HG03439 (cell line): Measurements from ENCODE around the gene CRADD.

Source experiments
- ATAC-seq: cut with Tn5 transposase; IDR thresholded peaks from one replicate; pipeline ENCODE4 v1.9.1; 2021; ENCODE audit warnings: mild to moderate bottlenecking, moderate library complexity; ENCODE audit not compliant: unreplicated experiment

The CRADD gene

GRCh38 chr12:93892423-93893268, 215.5 kb downstream of the CRADD start:
- ATAC-seq, result no peak

DNA sequence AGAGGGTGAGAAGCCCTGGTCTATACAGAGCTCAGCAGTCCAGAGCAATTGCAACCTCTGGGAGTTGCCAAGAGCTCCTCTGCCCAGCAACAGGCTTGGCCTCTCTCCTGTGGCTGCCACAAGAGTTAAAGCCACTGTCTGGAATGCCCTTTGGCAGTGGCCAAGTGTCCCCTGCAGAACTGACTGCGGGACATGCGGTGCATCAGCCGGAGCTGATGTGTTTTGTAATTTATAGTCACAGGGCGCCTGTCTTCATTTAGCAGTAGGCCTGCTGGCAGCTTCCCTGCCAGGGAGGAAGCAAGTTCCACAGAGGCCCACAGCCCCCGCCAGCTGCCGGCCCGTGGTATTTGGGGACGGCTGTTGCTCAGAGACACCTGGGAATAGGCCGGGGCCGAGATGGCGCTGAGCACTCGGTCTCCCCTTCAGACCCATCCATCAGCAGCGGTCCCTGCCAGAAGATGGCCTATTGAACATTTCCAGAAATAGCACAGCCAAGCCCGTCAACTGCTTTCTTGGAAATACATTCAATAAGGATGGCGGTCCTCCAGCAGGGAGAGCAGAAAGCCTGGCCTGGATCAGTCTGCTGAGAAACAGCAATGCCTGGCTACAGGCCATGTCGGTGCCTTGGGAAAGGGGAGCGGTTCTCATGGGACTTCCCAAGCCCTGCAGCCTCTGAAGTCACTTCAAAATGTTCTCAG, 217.4 kb downstream of the CRADD start:
- no peak for ATAC-seq

- ATAC-seq, result no peak
Observed at GRCh38 chr12:93895089-93895445, 217.9 kb downstream of the CRADD start.

DNA sequence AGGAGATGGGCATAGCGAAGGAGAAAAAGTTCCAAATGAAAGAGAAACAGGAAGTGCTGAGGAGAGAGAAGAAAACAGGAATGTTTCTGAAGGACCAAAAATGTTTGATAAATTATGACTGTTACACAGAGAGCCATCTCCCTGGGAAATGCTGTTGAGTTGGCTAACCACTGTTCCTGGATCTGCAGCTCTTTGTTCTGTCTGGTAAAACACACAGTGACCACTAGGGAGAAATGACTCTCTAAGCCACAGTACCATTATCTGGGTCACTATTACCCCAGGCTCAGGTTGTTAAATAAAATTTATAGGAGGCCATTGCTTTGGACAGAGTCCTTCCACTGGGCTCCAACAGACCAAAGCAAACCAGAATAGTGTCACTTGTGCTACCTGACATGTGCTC, 219.3 kb downstream of the CRADD start:
- no peak for ATAC-seq

- ATAC-seq, result no peak
Observed at GRCh38 chr12:93896952-93897351, 219.8 kb downstream of the CRADD start.

GRCh38 chr12:93901739-93902138, 224.6 kb downstream of the CRADD start:
- no peak for ATAC-seq

GRCh38 chr12:93902192-93902591, 225.0 kb downstream of the CRADD start:
- ATAC-seq, result no peak

GRCh38 chr12:93902736-93903562, 225.8 kb downstream of the CRADD start:
- no peak for ATAC-seq

DNA sequence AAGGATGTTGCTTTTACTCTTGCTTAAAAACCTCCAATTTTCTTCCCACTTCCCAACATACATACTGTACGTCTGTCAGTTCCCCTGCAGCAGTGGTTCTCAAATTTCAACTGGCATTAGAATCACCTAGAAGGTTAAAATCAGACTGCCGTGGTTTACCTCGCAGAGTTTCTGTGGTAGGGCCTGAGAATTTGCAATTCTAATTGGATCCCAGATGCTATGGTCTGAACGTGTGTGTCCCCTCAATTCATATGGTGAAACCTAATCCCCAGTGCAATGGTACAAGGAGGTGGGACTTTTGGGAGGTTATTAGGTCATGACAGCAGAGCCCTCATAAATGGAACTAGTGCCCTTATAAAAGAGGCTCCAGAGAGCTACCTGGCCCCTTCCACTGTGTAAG, 226.9 kb downstream of the CRADD start:
- no peak for ATAC-seq

DNA sequence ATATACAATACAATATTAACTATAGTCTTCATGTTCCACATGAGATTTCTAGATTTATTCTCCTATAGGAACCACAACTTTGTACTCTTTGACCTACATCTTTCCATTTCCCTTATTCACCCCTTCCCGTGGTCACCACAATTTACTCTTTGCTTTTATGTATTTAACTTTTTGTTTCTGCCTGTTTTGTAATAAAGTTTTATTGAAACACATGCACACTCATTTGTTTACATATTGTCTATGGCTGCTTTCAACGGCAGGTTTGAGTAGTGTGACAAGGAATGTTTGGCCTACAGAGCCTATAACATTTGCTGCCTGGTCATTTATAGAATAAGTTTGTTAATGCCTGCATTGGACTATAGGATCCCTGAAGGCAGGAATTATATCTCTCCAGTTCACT, 231.1 kb downstream of the CRADD start:
- ATAC-seq, result no peak

- ATAC-seq, result no peak
Observed at GRCh38 chr12:93908846-93909567, 231.8 kb downstream of the CRADD start.

- ATAC-seq, result no peak
Observed at GRCh38 chr12:93911396-93911795, 234.2 kb downstream of the CRADD start.

DNA sequence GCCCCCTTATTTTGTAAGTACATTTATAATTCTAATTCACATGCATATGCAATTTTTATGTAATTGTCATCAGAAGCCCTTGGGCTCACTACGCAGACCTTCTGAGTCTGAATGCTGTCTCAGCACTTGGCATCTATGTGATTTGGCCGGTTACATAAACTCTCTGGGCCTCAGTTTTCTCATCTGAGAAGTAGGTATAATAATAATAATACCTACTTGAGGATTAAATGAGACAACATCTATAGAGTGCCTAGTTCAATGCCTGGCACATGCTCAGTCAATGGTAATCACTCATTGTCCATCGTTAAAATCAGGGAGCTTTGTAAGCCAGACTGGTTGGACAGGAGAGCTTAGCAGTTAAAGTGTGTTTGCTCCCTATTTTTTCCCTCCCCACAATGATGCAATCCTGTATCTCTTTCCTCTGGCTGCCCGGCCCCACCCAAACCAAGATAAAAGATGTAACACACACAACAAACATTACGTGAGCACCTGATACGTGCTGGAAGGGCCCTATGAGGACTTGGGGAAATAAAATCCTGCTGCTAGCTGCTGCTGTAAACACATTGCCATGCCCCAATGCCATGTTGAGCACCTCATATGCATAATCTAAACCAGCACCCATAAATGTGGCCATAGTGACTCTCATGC, 235.0 kb downstream of the CRADD start:
- ATAC-seq, result no peak

GRCh38 chr12:93913845-93914244, 236.7 kb downstream of the CRADD start:
- no peak for ATAC-seq

GRCh38 chr12:93914281-93914680, 237.1 kb downstream of the CRADD start:
- ATAC-seq, result no peak

- no peak for ATAC-seq
Observed at GRCh38 chr12:93915411-93915810, 238.2 kb downstream of the CRADD start.

DNA sequence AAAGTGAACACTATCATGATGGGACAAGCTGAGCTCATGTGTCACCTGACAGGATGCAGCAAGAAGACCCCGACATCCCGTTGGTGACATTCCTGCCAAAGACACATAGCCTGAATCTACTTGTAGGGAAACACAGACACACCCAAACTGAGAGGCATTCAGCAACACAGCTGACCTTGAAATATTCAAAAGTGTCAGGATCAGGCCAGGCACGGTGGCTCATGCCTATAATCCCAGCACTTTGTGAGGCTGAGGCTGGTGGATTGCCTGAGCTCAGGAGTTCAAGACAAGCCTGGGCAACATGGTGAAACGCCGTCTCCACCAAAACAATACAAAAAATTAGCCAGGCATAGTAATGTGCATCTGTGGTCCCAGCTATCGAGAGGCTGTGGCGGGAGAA, 239.2 kb downstream of the CRADD start:
- no peak for ATAC-seq

DNA sequence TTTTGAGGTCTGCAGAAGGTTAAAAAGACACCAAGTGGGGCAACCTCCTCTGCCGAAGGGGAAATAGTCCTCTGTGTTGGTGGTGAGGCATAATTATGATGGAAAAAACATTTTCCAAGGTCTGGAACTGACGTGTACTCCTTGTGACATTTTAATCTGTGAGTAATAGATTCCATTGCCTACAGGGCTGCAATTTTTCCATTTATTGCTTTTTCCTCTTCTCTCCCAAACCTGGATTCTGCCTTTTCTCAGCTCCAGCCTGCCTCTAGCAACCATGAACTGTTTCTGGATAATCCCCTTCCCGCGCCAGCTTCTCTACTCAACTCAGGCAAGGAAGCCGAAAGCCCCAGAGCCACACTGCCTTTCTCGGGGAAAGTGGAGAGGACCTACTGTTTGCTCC, 241.1 kb downstream of the CRADD start:
- no peak for ATAC-seq

DNA sequence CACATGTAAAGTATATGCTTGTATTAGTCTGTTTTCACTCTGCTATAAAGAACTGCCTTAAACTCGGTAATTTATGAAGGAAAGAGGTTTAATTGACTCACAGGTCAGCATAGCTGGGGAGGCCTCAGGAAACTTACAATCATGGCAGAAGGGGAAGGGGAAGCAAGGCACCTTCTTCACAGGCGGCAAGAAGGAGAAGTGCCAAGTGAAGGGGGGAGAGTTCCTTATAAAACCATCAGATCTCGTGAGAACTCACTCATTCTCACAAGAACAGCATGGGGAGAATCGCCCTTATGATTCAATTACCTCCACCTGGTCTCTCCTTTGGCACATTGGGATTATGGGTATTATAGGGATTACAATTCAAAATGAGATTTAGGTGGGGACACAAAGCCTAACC, 241.7 kb downstream of the CRADD start:
- no peak for ATAC-seq

GRCh38 chr12:93921521-93921920, 244.3 kb downstream of the CRADD start:
- ATAC-seq, result no peak
